HG03025 (cell line): ENCODE data around the gene APP.

Experiments used
- ATAC-seq: cut with Tn5 transposase; IDR thresholded peaks from one replicate; pipeline ENCODE4 v1.9.1; 2021; ENCODE audit warnings: mild to moderate bottlenecking, moderate library complexity; ENCODE audit not compliant: unreplicated experiment, low FRiP score

The APP gene

DNA sequence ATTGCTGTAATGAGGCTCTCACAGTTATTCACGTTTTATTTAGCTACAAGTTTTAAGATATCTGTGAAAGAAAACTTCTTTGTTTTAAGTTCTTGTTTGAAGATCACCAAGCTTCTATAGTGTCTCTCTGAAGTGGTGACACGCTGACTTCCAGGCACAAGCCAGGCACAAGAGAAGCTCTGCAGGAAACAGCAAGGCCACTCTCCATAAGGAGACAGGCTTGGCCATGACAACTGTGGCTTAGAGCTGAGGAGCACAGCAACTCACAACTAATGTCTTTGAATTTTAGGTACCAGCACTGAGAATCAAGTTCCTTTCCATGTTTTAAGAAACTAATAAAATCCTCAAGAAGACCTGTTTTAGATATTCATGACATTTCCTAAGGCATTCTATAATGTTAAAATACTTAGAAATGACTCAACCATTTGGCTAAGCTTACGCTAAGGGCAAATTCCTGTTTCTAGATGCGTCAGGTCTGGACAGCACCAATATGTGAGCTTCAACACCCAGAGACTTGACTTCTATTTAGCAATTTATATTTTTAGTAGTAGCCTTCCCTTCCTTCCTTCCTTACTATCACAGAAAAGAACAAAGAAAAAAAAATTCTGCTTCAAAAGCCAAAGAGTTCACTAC is 40.2 kb downstream of the APP start:
- no peak for ATAC-seq

DNA sequence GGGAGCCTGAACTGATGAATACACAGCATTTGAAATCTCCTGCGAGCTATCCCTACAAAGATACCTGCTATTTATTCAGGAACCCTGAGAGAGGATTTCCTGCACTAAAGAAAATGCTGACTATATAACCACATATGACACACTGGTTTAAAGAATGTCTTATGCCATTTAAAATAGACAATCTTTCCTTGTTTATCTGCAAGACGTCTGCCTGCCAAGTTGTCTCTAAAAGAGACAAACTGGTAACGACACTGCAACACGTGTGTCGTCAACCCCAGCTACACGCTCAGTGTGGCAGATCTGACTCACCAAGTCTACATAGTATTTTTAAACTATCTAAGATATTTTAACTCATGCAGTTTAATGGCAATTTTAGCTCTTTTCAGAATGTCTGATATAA is 42.7 kb downstream of the APP start:
- no peak for ATAC-seq

DNA sequence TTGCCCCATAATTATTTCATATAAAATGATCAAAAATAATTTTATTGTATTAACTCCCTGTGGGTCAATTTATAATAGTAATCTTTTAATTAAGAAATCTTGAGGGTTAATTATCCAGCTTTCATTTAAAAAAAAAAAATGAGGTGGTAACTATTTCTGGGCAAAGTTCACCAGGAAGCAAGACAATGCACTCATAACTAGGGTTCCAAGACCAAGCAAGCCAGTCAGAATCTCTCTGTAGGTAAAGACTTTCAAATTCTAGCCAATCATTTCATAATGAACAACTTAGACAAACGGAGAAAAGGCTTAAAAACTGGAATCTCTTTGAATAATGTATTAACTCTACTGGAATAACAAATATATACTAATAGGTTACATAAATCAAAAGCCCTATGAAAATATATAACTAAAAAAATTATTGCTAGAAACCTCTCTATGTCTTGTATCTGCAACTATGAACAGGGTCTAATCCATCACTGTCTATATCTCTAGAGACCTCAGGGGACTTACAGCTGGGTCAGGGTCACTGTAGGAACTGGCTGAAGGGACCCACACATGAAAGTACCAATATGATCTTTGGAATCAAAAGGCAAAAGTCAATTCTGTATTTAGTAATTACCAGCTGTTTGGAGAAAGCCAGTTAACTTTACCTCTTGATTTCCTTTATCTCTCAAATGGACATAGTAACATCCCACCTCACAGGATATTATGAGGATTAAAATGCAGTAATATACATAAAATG is 43.3 kb downstream of the APP start:
- no peak for ATAC-seq

DNA sequence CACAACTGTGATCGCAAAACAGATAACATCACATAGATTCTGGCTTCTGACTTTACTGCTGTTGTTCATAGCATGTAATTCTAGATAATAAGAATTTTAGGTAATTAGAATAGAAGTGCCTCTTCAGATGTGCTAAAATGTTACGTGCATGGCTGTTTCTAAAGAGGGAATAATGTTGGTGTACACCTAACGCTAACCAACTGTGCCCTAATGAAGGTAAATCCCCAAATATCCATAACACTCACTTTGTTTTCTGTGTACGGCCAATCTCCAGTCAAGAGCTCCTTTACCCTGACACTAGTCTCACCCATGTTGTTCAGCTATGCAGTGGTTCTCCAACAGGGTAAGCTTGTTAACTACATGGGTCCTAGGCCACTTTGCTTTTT is 44.4 kb downstream of the APP start:
- no peak for ATAC-seq

DNA sequence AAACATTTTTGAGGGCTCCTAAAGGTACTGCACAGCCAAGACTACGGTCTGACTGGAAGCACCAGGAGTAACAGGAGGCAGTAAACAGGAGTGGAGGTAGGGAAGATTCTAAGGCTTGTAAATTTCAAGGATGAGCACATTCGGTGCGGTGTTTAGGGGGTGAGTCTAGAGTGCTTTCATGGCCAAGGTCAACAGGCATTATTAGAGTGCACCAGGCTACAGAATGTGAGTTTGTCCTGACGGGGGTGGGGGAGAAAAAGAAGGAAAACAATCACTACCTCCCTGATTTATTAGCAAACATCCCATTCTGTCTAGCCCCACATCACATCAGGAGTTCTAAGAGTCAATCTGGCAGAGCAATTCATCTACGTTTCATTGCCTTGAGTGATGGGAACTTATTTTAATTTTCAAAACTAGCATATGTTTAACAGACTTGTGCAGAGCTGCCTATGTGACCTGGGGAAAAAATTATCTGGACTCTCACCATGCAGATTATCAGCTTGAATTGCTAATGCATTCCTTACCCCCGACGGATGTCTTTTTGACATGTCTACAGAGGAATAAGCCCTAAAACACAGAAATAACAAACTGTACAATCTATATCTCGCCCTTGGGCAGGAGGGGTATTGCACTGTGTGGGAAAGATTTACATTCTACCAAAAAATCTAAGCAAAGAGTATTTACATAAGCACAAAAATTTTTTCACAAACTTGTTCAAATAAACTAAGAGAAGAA is 45.0 kb downstream of the APP start:
- ATAC-seq, result no peak

DNA sequence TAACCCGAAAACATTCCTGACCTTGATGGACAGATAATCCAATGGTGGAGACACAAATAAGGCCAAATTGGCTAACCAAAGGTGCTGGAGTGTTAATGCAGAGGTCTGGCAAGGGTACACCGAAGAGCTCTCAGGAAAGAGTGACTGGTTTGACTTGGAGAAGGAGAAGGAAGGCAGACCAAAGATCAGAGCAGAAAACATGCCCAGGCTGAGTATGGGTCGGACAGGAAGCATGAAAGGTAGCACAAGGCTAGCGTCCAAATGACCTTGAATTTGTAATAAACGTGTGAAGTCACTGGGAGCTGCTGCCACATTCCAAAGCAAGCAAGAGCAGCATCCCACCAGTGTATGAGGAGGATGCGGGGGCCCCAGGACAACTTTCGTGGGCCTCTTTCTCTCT is 45.7 kb downstream of the APP start:
- no peak for ATAC-seq

DNA sequence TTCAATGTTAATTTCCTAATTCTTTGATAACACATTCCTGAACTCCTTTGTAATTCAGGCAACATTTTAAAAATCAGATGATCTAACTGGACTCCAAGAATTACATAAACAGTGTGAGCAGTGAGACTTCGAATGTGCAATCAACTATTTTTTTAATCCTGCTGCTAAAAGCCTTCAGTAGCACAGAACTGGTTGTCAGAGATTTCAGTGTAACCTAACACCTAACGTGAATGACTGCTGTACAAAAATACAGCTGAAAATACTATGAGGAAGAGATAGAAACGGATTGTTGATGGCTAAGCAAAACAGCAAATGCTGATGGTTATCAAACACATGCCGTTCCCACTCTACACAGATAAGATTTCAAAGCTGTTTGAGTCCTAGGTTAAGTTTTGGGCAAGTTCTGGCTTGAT is 46.1 kb downstream of the APP start:
- ATAC-seq, result no peak

DNA sequence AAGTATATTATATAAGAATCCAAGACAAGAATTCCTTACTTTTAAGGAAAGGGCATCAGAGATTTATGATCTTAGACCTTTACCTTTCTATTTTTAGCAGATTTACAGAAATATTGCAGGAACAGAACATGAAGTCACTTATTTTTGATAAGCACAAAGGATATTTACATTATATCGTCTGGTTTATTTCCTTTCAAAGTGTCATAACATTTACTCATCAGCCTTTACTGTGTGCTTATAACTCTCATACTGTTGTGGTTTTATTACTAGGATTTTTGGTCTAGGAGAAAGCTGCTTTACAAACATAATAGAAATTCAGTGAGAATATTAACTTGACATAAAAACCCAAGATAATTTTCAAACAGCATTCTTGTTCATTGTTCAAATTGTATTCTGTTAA is 47.6 kb downstream of the APP start:
- ATAC-seq, result no peak

DNA sequence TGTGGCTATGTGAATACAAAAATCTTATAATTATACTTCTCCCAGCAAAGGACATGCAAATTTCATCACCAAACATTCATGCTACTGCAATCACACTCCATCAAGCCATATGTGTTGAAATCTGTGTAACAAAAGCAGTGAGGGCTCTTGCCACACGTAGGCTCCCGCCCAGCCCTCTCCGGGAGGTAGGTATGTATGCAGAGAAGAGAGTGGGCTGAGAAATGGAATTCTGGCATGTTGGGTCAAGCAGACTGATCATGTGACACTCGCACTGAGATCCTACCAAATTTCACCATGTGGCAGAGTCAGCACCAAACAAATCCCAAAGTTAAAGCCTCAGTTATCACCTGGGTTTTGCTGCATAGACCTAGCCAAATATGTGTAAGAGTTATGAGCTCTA is 49.7 kb downstream of the APP start:
- ATAC-seq, result no peak

DNA sequence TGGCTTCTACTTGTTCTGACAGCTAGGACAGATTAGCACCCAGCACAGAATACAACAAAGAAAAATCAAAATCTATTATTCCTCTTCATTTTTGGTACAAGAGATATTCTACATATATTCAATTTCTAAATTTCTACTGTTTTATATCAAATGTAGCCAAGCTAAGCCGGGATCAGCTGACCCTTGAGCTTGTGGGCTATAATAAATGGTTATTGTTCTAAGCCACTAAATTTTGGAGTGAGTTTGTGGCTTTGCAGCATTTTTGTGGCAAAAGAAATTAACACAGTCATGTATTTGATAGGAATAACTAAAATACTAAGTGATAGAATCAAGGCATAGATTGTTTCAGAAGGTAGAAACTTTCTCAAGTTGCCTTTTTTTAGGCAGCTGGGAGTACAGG is 50.7 kb downstream of the APP start:
- no peak for ATAC-seq

DNA sequence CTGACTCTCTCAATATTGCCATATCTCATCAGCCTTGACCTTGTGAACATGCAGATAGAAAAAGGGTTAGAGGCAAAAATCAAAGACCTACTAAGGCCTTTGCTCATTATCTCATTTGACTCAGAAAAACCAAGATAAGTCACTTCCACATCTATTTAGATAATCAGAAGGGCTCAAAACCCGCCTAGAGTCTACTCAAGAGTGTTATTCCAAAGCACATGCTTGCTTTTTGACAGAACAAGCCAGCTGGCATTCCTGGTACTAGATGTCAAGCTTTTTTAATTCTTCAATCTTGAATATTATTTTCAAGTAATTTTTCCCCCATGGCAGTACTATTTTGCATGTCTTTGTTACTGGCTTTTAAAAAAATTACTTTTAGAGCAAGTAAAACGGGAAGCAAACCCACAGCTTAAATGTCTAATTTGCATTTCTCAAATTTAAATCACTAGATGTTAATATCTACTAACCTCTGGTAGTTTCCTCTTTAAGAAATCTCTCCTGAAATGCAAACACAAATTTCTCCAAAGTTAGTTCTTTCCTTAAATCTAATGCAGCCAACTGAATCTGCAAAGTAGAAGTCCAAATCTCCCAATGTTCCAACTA is 51.5 kb downstream of the APP start:
- no peak for ATAC-seq

DNA sequence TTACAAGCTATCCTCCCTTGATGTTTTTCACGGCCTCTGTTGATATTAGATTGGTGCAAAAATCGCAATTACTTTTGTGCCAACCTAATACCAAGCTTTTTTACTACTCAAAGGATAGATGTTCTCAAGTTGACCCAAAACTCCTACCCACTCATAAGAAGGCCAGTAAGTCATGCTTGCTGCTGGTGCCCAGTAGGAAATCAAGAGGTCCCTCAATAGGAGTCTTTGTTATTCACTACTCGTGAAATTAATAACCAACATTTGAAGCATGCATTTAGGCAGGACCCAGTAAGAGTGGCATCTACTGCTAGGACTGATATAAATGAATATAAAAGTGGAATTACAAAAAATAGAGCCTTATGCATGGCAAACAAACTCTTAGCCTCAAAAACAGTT is 52.6 kb downstream of the APP start:
- ATAC-seq, result no peak

DNA sequence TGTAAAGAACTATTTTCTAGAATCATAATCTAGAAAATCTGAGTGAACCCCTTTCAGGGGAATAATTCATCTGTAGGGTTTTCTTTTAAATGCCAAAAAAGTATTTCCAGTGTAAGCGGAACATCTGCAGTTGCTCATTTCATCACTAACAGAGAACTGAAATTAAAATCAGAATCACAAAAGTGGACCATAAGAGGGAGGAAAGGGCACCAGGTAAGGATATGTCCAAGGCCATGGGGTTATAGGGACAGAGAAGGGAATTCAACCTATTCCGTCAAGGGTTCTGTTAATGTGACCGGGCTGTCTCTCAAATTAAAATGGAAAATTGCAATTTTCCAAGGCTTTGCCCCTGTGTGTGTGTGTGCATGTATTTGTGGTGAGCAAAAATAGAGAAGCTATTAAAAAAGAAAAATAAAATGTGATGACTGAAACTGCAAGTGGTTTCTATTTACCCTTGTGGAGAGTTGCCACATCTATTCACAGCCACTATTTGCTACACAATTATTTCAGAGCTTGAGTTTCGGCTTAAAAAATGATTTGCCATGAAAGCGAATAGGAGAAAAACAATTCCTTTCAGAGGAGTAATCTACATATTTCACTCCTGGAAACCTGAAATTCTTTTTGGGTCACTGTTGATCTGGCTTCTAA is 53.1 kb downstream of the APP start:
- ATAC-seq, result no peak

DNA sequence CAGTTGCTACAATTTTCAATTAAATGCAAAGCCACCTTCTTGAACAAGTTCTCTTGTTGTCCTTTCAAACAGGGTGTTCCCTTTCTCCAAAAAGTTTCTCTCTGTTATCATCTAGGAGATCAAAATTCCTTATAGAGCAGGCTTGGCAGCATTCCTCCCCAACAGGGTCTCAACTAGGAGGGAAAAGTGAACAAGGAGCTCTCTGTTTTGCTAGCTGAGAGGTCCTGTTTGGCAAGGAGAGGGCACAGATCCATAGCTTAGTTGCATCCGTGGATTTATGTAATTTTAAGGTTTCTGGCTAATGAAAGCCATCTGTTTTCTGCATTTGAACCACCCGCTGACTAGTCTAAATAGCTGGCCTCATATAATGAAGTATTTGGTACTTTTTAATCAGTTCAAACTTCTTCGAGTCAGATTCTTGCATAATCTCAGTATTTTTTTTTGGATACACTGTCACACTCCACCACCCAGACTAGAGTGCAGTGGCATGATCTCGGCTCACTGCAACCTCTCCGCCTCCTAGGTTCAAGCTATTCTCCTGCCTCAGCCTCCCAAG is 54.0 kb downstream of the APP start:
- no peak for ATAC-seq

DNA sequence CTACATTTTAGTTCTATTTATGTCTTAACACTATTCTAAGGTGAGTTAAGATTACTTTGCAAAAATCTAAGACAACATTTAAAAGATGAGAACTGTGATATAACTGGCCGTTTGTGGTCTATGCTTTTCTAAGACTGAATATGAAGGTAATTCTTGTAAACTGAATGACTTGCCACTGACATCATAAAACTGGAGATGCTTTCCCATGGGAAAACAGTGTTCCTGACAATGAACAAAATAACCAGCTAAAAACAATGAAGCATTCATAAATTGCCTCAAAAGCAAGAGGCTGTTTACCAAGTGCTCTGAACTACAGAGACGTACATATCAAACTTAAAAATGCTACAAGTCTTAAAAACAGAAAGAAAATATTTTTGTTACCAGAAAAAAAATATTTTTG is 54.7 kb downstream of the APP start:
- ATAC-seq, result no peak

DNA sequence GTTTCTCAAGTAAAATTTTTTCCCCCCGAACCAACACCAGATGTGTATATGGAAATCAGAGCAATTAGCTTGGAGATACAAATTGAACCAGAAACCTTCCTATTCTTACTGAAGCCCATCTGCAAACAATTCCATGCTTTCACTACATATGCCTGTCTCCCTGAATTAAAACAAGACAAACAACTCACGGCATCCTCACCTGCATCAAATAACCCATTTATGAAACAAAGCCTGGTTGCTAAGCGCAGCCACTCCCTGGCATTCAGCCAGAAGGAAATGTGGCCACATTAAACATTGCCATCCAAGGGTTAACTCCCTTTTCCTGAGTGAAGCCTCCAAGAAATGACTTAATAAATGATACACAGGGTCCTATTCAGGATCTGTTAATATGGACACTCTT is 55.3 kb downstream of the APP start:
- no peak for ATAC-seq

DNA sequence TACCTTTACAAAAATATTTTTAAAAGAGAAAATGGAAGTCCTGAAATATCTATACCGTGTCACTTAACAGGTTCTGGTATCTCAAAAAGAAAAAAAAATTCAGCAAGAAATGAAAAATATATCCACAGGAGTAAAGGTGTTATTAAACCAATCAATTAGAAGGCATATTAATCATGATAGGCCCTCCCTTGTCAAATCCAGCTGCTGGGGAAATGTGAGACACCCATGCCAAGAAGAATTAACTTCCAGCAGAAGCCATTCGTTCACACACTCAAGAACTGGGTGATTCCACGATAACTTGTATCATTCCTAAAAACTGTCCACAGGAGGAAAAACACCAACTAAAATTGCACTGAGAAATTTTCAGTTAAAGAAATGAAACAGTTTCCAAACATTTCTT is 57.6 kb downstream of the APP start:
- no peak for ATAC-seq

DNA sequence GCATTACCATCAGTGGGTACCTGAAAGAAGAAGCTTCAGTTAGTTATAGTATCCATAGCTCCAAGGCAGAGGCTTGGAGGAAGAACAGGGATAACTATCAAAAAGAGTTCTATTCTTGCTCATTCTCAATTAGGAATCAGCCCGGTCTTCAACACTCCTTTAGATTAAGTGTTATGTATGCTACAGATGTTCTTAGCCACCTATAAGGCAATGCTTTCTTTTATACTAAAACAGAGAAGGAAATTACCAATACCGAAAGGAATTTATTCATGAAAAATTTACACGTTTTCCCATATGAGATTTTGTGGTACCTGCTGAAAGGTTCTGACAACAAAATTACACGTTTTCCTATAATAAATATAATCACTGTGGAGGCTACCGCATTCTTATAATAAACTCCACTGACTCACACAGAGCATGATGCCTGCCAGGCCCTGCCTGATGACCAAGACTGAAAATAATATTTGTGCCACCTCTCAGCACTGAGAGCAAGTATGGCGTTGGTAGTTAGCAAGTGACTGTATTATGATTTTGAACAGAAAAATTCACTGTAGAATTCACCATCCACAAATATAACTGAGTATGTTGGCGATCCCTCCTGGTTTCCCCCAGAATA is 58.3 kb downstream of the APP start:
- ATAC-seq, result no peak

DNA sequence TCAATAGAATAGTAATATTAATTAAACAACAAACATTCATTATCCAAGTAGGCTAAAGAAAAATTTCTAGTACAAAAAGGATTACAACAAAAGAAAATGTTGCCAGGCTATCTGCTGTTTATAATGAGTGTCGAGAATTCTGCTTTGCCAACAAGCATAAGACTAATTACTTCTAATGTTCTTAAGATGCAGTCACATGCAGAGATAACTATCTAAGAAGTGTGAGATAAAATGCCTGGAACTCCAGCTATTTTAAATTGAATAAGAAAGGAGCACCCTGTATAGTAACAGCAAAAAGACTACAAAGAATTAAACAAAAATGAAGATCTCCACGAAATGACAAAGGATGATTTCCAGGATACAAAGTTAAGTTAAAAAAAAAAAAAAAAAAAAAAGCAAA is 59.9 kb downstream of the APP start:
- ATAC-seq, result no peak

DNA sequence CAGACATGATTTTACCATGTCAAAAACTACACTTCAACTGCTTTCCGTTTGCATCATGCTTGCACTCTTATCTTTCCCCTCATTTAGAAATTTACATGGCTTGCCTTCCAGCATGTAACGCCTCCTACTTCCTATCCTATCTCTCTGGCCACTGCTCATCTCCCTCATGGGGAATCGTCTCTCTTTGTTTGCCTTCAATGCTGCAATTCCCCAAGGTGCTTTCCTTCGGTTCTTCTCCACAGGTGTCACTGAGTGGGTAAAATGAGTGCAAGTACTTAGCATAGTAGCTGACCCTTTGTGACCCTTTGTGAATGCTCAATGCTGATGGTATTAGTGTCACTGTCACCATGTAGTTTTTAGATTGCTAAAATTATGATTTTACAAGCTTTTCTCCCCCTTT is 63.1 kb downstream of the APP start:
- no peak for ATAC-seq
